Neuronal stem cell (in vitro differentiated cells): ENCODE results near the gene TMPRSS11A. TPM values are rescaled to one million over a fixed set of nuclear protein-coding genes. Genes with fewer than 3 reads are reported as not detected.

ENCODE experiments used
- DNase-seq: peaks from one replicate; pipeline ENCODE4 v3.0.0-alpha.2; 2013; ENCODE audit warnings: low spot score
- H2AFZ ChIP-seq: one replicate; pipeline ENCODE4 v1.6.1; 2013; ENCODE audit warnings: mild to moderate bottlenecking, low read length, inconsistent platforms
- H2AK5ac ChIP-seq: 2 replicates; pipeline ENCODE4 v1.6.1; 2013; ENCODE audit warnings: low read depth, mild to moderate bottlenecking, inconsistent platforms, low read length, moderate library complexity, mixed read lengths
- H2BK120ac ChIP-seq: 2 replicates; pipeline ENCODE4 v1.6.1; 2013; ENCODE audit warnings: low read depth, mild to moderate bottlenecking, inconsistent platforms, low read length, moderate library complexity, mixed read lengths
- H2BK12ac ChIP-seq: one replicate; pipeline ENCODE4 v1.6.1; 2013; ENCODE audit warnings: low read length, inconsistent platforms
- H2BK15ac ChIP-seq: 2 replicates; pipeline ENCODE4 v1.6.1; 2013; ENCODE audit warnings: mild to moderate bottlenecking, low read length, inconsistent platforms, mixed read lengths
- H2BK5ac ChIP-seq: one replicate; pipeline ENCODE4 v1.6.1; 2013; ENCODE audit warnings: inconsistent platforms, mild to moderate bottlenecking, low read length, moderate library complexity
- H3K14ac ChIP-seq: one replicate; pipeline ENCODE4 v1.6.1; 2013; ENCODE audit warnings: low read length, inconsistent platforms
- H3K18ac ChIP-seq: 2 replicates; pipeline ENCODE4 v1.6.1; 2013; ENCODE audit warnings: low read length, inconsistent platforms
- H3K23ac ChIP-seq: 2 replicates; pipeline ENCODE4 v1.6.1; 2013; ENCODE audit warnings: low read depth, mild to moderate bottlenecking, mixed read lengths, low read length, inconsistent platforms; ENCODE audit not compliant: poor library complexity
- H3K27ac ChIP-seq: replicated peaks from 3 replicates; pipeline ENCODE4 v1.5.1; 2013; ENCODE audit warnings: low read length, inconsistent platforms
- H3K27me3 ChIP-seq, 3 experiments: 2 replicates each; pipeline ENCODE4 v1.6.1; 2013; ENCODE audit warnings: low read length in 3 of 3, mild to moderate bottlenecking in 2 of 3, inconsistent platforms in 1 of 3, low read depth in 1 of 3, mixed read lengths in 1 of 3, moderate library complexity in 1 of 3; ENCODE audit not compliant: control insufficient read depth in 3 of 3, insufficient read depth in 3 of 3
- H3K36me3 ChIP-seq, 2 donors: replicated peaks in 1 of 2; 2 replicates each; pipeline ENCODE4 v1.6.1; 2013; ENCODE audit warnings: low read length in 2 of 2; ENCODE audit not compliant: control insufficient read depth in 2 of 2, insufficient read depth in 2 of 2
- H3K4ac ChIP-seq: 2 replicates; pipeline ENCODE4 v1.6.1; 2013; ENCODE audit warnings: inconsistent platforms, mild to moderate bottlenecking, low read length, moderate library complexity
- H3K4me1 ChIP-seq, 2 donors: 1 replicate in 1 of 2; 2 replicates in 1 of 2; pipeline ENCODE4 v1.6.1; 2013; ENCODE audit warnings: low read length in 2 of 2, low read depth in 1 of 2; ENCODE audit not compliant: control insufficient read depth in 2 of 2, insufficient read depth in 1 of 2
- H3K4me2 ChIP-seq: one replicate; pipeline ENCODE4 v1.6.1; 2013; ENCODE audit warnings: mild to moderate bottlenecking, low read length, inconsistent platforms; ENCODE audit not compliant: insufficient read depth, poor library complexity, severe bottlenecking
- H3K4me3 ChIP-seq, 2 donors: 2 replicates each; pipeline ENCODE4 v1.5.1; 2013; ENCODE audit warnings: low read length in 2 of 2, mild to moderate bottlenecking in 2 of 2, inconsistent platforms in 1 of 2, moderate library complexity in 1 of 2
- H3K79me1 ChIP-seq: one replicate; pipeline ENCODE4 v1.6.1; 2013; ENCODE audit warnings: low read depth, mild to moderate bottlenecking, inconsistent platforms, low read length, moderate library complexity
- H3K9ac ChIP-seq: one replicate; pipeline ENCODE4 v1.6.1; 2013; ENCODE audit warnings: mild to moderate bottlenecking, low read depth, low read length, inconsistent platforms; ENCODE audit not compliant: poor library complexity
- H3K9me3 ChIP-seq, 2 donors: replicated peaks in 1 of 2; 2 replicates each; pipeline versions ENCODE3 to v1.6.1; 2013; ENCODE audit warnings: low read length in 2 of 2, mild to moderate bottlenecking in 2 of 2, inconsistent platforms in 1 of 2, low read depth in 1 of 2, mixed read lengths in 1 of 2, moderate library complexity in 1 of 2; ENCODE audit not compliant: control insufficient read depth in 2 of 2, insufficient read depth in 1 of 2
- H4K8ac ChIP-seq: one replicate; pipeline ENCODE4 v1.6.1; 2013; ENCODE audit warnings: low read depth, mild to moderate bottlenecking, inconsistent platforms, low read length, moderate library complexity
- H4K91ac ChIP-seq: one replicate; pipeline ENCODE4 v1.6.1; 2013; ENCODE audit warnings: low read length, low read depth, mild to moderate bottlenecking, inconsistent platforms; ENCODE audit not compliant: poor library complexity
- WGBS, 2 donors: extraction: QIAGEN DNeasy Blood & Tissue Kit; methylation state at CpG; one replicate each; pipeline ENCODE4 v1.1.7; 2013; ENCODE audit warnings: missing lambda C conversion rate in 2 of 2, mixed read lengths in 1 of 2; ENCODE audit not compliant: insufficient read length in 2 of 2, insufficient replicate concordance in 1 of 2; ENCODE audit errors: extremely low coverage in 2 of 2; 5-methylcytosine and 5-hydroxymethylcytosine counted together
- small RNA-seq: library from polyadenylated mRNA; stranded (forward); fragments of <200 nt; extraction: miRNeasy Mini kit (QIAGEN cat#:217004); gene quantifications from one replicate; pipeline ENCODE3, GENCODE V24; 2013; ENCODE audit not compliant: insufficient read depth

TMPRSS11A gene

GRCh38 chr4:67869580-67870190 is 93.6 kb downstream of the TMPRSS11A start:
- H3K9ac ChIP-seq: no peak overlapping the region
- no peak overlapping the region for H3K27ac ChIP-seq
- H3K4ac ChIP-seq: no peak overlapping the region
- H2BK12ac ChIP-seq: no peak overlapping the region
- H3K4me2 ChIP-seq: no peak overlapping the region
- no peak overlapping the region for H4K91ac ChIP-seq
- no peaks in the 10 kb centered on the region for H3K9me3 ChIP-seq
- no peak overlapping the region for H4K8ac ChIP-seq
- WGBS, 2 donors: no CpG with 5 or more reads among the region's 4 CpGs
- H3K27me3 ChIP-seq: no peaks in the 10 kb centered on the region
- no peak for DNase-seq
- no peak overlapping the region for H3K23ac ChIP-seq
- H3K36me3 ChIP-seq: no peaks in the 10 kb centered on the region
- no peak overlapping the region for H3K4me3 ChIP-seq
- H3K4me1 ChIP-seq: no peaks in the 10 kb centered on the region
- H3K14ac ChIP-seq: no peak overlapping the region
- H2AFZ ChIP-seq: no peak overlapping the region
- H3K18ac ChIP-seq: no peak overlapping the region
- no peak overlapping the region for H2BK15ac ChIP-seq
- H3K79me1 ChIP-seq: no peaks in the 10 kb centered on the region
- no peak overlapping the region for H2BK120ac ChIP-seq
- H2BK5ac ChIP-seq: no peak overlapping the region
- H2AK5ac ChIP-seq: no peak overlapping the region

GRCh38 chr4:67861513-67861912 is 101.8 kb downstream of the TMPRSS11A start:
- no peak overlapping the region for H2BK15ac ChIP-seq
- H3K9me3 ChIP-seq: no peaks in the 10 kb centered on the region
- no peaks in the 10 kb centered on the region for H3K27me3 ChIP-seq
- no peak overlapping the region for H2BK120ac ChIP-seq
- no peak overlapping the region for H3K23ac ChIP-seq
- H2BK5ac ChIP-seq: no peak overlapping the region
- no peak overlapping the region for H3K4ac ChIP-seq
- no peak overlapping the region for H2AK5ac ChIP-seq
- no peak overlapping the region for H3K4me3 ChIP-seq
- no peak overlapping the region for H4K8ac ChIP-seq
- H3K4me1 ChIP-seq: no peaks in the 10 kb centered on the region
- no peak for DNase-seq
- H3K79me1 ChIP-seq: no peaks in the 10 kb centered on the region
- H3K18ac ChIP-seq: no peak overlapping the region
- no CpG with 5 or more reads among the region's 6 CpGs for WGBS, 2 donors
- no peak overlapping the region for H2AFZ ChIP-seq
- no peak overlapping the region for H3K4me2 ChIP-seq
- no peak overlapping the region for H4K91ac ChIP-seq
- H3K14ac ChIP-seq: no peak overlapping the region
- H3K9ac ChIP-seq: no peak overlapping the region
- H3K36me3 ChIP-seq: no peaks in the 10 kb centered on the region
- H3K27ac ChIP-seq: no peak overlapping the region
- H2BK12ac ChIP-seq: no peak overlapping the region

Small RNAs within 50 kb of the gene (small RNA-seq; reads per million reads assigned to genes)
- gene RNU6-95P: not detected
